Endothelial cell of umbilical vein (primary cell): Measurements from ENCODE around the gene PLCG2. TPM values are rescaled to one million over a fixed set of nuclear protein-coding genes. Genes with fewer than 3 reads are reported as not detected.

Experiments used
- BruUV-seq: library from RNA; stranded (reverse); fragments of 400-500 nt; replicated peaks from 2 replicates; lab custom pipeline; 2021; lab: Mats Ljungman, UMichigan
- CTCF ChIA-PET: fragments of 300-600, 350-600 bp; sonication (Branson Sonifier 250); formaldehyde crosslinking; loops from one replicate; lab custom pipeline; 2021; ENCODE audit warnings: antibody characterized with exemption, inconsistent platforms; lab: Charles Lee
- POLR2A ChIA-PET: fragments of 300-600, 350-600 bp; sonication (Branson Sonifier 250); formaldehyde crosslinking; loops from one replicate; lab custom pipeline; 2021; ENCODE audit warnings: antibody characterized with exemption, inconsistent platforms; lab: Charles Lee
- DNase-seq: peaks from one replicate; pipeline ENCODE4 v3.0.0-alpha.2; 2011; ENCODE audit warnings: low read depth, low spot score
- FAIRE-seq: peaks from 2 replicates; lab custom pipeline; 2011; peaks lifted over from hg19 to GRCh38; lab: Jason Lieb, UNC
- H2AFZ ChIP-seq: 2 replicates; pipeline ENCODE4 v1.6.0; 2012; ENCODE audit warnings: low read depth, low read length, control low read depth, inconsistent platforms
- H3K27ac ChIP-seq: 2 replicates; pipeline ENCODE4 v1.5.1; 2011; ENCODE audit warnings: low read depth, mild to moderate bottlenecking, control low read depth, low read length, moderate library complexity; ENCODE audit not compliant: insufficient read depth
- H3K27me3 ChIP-seq, 2 experiments: 2 replicates each; pipeline versions ENCODE4 v1.6.0 to v1.6.1; 2011; ENCODE audit warnings: low read length in 2 of 2, mixed read lengths in 1 of 2; ENCODE audit not compliant: control insufficient read depth in 2 of 2, insufficient read depth in 2 of 2
- H3K36me3 ChIP-seq, 2 experiments: 2 replicates in 1 of 2; 3 replicates in 1 of 2; pipeline ENCODE4 v1.5.1; 2011; ENCODE audit warnings: low read length in 2 of 2, mild to moderate bottlenecking in 1 of 2, moderate library complexity in 1 of 2; ENCODE audit not compliant: control insufficient read depth in 2 of 2, insufficient read depth in 2 of 2; ENCODE audit errors: extremely low read depth in 1 of 2
- H3K4me1 ChIP-seq: 3 replicates; pipeline ENCODE4 v1.5.1; 2011; ENCODE audit warnings: mild to moderate bottlenecking, low read length; ENCODE audit not compliant: control insufficient read depth, insufficient read depth; ENCODE audit errors: extremely low read depth
- H3K4me2 ChIP-seq: 2 replicates; pipeline ENCODE4 v1.6.1; 2011; ENCODE audit warnings: low read length, control low read depth, mixed read lengths; ENCODE audit not compliant: insufficient read depth
- H3K4me3 ChIP-seq, 3 experiments: fragments of 200-600 bp in 1 of 3; sonication (generic), shearing (Covaris generic) in 1 of 3; replicated peaks in 1 of 3; 2 replicates each; pipeline ENCODE4 v1.5.1; 2011 to 2016; ENCODE audit warnings: control low read depth in 3 of 3, low read length in 3 of 3, mild to moderate bottlenecking in 2 of 3, inconsistent platforms in 1 of 3, low read depth in 1 of 3, moderate library complexity in 1 of 3; ENCODE audit not compliant: insufficient read depth in 1 of 3
- H3K79me2 ChIP-seq: 2 replicates; pipeline ENCODE4 v1.6.0; 2012; ENCODE audit warnings: low read length, inconsistent platforms; ENCODE audit not compliant: control insufficient read depth, insufficient read depth
- H3K9ac ChIP-seq: replicated peaks from 2 replicates; pipeline ENCODE3; 2011; ENCODE audit warnings: low read length, control low read depth; ENCODE audit not compliant: insufficient read depth; ENCODE audit errors: extremely low read depth
- H3K9me1 ChIP-seq: replicated peaks from 3 replicates; pipeline ENCODE4 v1.6.0; 2011; ENCODE audit warnings: mild to moderate bottlenecking, low read length; ENCODE audit not compliant: control insufficient read depth, insufficient read depth; ENCODE audit errors: extremely low read depth
- H3K9me3 ChIP-seq: replicated peaks from 2 replicates; pipeline ENCODE4 v1.5.1; 2012; ENCODE audit warnings: low read length, inconsistent platforms; ENCODE audit not compliant: control insufficient read depth, insufficient read depth
- H4K20me1 ChIP-seq: replicated peaks from 2 replicates; pipeline ENCODE3; 2011; ENCODE audit warnings: mild to moderate bottlenecking, low read length; ENCODE audit not compliant: control insufficient read depth, insufficient read depth; ENCODE audit errors: extremely low read depth
- EZH2 ChIP-seq: IDR thresholded peaks from 2 replicates; pipeline ENCODE4 v1.6.1; 2012; ENCODE audit warnings: borderline replicate concordance, low read depth, mild to moderate bottlenecking, moderate library complexity, low read length, inconsistent platforms; ENCODE audit not compliant: severe bottlenecking
- FOS ChIP-seq: IDR thresholded peaks from 2 replicates; pipeline ENCODE4 v1.6.1; 2011; ENCODE audit warnings: mild to moderate bottlenecking, low read length, moderate library complexity, borderline replicate concordance; ENCODE audit not compliant: insufficient read depth
- GATA2 ChIP-seq: IDR thresholded peaks from 2 replicates; pipeline ENCODE4 v1.7.0; 2011; ENCODE audit warnings: low read depth, mild to moderate bottlenecking, moderate library complexity, mixed read lengths, low read length; ENCODE audit not compliant: insufficient read length, insufficient read depth
- JUN ChIP-seq: IDR thresholded peaks from 2 replicates; pipeline ENCODE4 v1.6.1; 2011; ENCODE audit warnings: borderline replicate concordance, low read depth; ENCODE audit not compliant: insufficient read length, insufficient read depth
- MYC ChIP-seq: IDR thresholded peaks from one replicate; pipeline ENCODE4 v1.6.1; 2011; ENCODE audit warnings: mild to moderate bottlenecking, low read depth, low read length
- POLR2A ChIP-seq: IDR thresholded peaks from 2 replicates; pipeline ENCODE4 v1.6.1; 2012; ENCODE audit warnings: low read depth, mild to moderate bottlenecking, control low read depth, low read length
- POLR2AphosphoS5 ChIP-seq: IDR thresholded peaks from 2 replicates; pipeline ENCODE4 v1.6.1; 2012; ENCODE audit warnings: low read depth, mild to moderate bottlenecking, control low read depth, low read length, moderate library complexity; ENCODE audit not compliant: insufficient read depth
- dilution Hi-C: fragments of 300-500 bp; cut with MboI; formaldehyde crosslinking; loops from one replicate; pipeline ENCODE4 v1.15.0; 2019; ENCODE audit warnings: low sequenced_read_pairs; ENCODE audit not compliant: extremely low pct_ligation_motif_present
- intact Hi-C: fragments of 100-400 bp; cut with micrococcal nuclease; formaldehyde crosslinking; loops from one replicate; pipeline ENCODE4 v1.10.0; 2022
- polyA plus RNA-seq, 4 experiments: library from polyadenylated mRNA; depleted of rRNA in 3 of 4; stranded (reverse) in 3 of 4; unstranded in 1 of 4; fragments of >200 nt; gene quantifications; 2 replicates each; pipeline versions ENCODE4 v1.2.1 to v1.2.3, GENCODE V29; 2011 to 2012; ENCODE audit warnings: missing spikeins in 1 of 4
- total RNA-seq: library from RNA; stranded (reverse); gene quantifications from 2 replicates; pipeline ENCODE4 v1.2.3, GENCODE V29; 2021
- TF ChIP-seq, protein P1 (sequence below): IDR thresholded peaks from 2 replicates; pipeline ENCODE4 v1.6.1; 2011; ENCODE audit not compliant: insufficient read depth, insufficient read length
- TF ChIP-seq, protein P2 (sequence below), 2 donors: IDR thresholded peaks; 1 replicate in 1 of 2; 2 replicates in 1 of 2; pipeline ENCODE4 v1.5.1; 2011; ENCODE audit warnings: low read length in 2 of 2, mild to moderate bottlenecking in 2 of 2, moderate library complexity in 2 of 2, control low read depth in 1 of 2, inconsistent platforms in 1 of 2, low read depth in 1 of 2; ENCODE audit not compliant: insufficient read depth in 1 of 2; ENCODE audit errors: extremely low read depth in 1 of 2

The PLCG2 gene
- total and polyA plus RNA-seq, 2 donors (not counting 3 experiments of a cell fraction or from before 2014, with no cell fraction given) = 10.8 to 13.6 TPM

DNA sequence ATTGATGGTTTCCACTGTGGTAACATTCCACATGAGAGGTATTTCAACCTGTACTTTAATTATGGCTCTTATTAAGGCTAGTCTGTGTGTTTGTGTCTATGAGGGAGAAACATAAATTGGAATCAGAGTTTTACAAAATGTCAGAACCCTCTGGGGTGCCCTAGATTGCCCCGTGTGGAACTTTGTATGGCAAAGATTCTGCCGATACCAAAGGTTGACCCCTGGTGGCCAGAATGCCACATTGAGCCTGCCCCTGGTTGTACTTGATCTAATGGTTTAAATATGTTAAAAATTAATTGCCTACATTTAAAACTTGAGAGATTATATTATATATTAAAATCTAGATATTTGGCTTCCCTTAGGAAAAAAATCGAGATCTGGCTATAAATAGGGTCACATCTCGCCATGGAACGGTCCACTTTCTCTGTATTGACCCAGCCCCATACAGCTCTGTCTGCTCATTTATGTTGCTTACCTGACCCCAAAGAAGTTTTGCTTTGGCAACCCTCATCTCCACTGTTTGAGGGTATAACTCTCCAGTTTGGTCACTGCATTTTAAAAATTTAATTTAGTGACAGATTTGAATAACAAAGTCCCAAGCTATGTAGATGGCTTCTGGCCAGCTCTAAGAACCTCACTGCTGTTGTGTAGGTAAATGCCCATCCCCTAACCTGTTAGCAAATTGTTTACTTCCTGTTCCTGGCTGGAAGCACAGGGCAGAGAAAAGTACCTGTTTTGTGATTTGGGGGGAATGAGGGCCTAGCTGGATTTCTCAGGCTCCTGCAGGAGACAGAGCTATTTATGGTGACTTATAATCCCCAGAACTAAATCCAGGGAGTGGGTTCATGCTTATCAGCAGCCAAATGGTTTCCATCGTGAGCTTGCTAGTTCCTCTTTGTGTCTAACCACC lies 95.0 kb downstream of the PLCG2 start:
- no peaks in the 10 kb centered on the region for H3K9me1 ChIP-seq
- no peak overlapping the region for H3K4me2 ChIP-seq
- dilution Hi-C loops (no loop called here), intact Hi-C loops (loop anchor here (1.0 to 10.0 kb wide), 6 partner anchors 57 to 507 kb away; partner anchors contain the start of gene PLCG2)
- no peaks in the 10 kb centered on the region for H4K20me1 ChIP-seq
- H3K4me3 ChIP-seq = no peak overlapping the region
- no peak for FAIRE-seq
- no peaks in the 10 kb centered on the region for H3K27me3 ChIP-seq
- no peak overlapping the region for H2AFZ ChIP-seq
- DNase-seq = peak; percentile 63
- peaks cover 11% of the 10 kb centered on the region for H3K4me1 ChIP-seq
- H3K9me3 ChIP-seq = no peaks in the 10 kb centered on the region
- no TSS peak for BruUV-seq
- no peak overlapping the region for H3K9ac ChIP-seq
- CTCF ChIA-PET = interaction anchor here (0.7 to 3.1 kb wide), 33 partner anchors 9 to 838 kb away, joined by 3 to 46 read pairs (median 5); partner anchors contain the start of genes ATMIN and PLCG2
- no peak overlapping the region for H3K27ac ChIP-seq
- no peaks in the 10 kb centered on the region for H3K36me3 ChIP-seq
- POLR2A ChIA-PET = no interaction called here
- H3K79me2 ChIP-seq = no peaks in the 10 kb centered on the region
- no peak for TF ChIP-seq JUN
- no peak for TF ChIP-seq POLR2AphosphoS5
- TF ChIP-seq, protein P1, sequence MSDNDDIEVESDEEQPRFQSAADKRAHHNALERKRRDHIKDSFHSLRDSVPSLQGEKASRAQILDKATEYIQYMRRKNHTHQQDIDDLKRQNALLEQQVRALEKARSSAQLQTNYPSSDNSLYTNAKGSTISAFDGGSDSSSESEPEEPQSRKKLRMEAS = no peak
- no peak for TF ChIP-seq POLR2A
- TF ChIP-seq, protein P2, sequence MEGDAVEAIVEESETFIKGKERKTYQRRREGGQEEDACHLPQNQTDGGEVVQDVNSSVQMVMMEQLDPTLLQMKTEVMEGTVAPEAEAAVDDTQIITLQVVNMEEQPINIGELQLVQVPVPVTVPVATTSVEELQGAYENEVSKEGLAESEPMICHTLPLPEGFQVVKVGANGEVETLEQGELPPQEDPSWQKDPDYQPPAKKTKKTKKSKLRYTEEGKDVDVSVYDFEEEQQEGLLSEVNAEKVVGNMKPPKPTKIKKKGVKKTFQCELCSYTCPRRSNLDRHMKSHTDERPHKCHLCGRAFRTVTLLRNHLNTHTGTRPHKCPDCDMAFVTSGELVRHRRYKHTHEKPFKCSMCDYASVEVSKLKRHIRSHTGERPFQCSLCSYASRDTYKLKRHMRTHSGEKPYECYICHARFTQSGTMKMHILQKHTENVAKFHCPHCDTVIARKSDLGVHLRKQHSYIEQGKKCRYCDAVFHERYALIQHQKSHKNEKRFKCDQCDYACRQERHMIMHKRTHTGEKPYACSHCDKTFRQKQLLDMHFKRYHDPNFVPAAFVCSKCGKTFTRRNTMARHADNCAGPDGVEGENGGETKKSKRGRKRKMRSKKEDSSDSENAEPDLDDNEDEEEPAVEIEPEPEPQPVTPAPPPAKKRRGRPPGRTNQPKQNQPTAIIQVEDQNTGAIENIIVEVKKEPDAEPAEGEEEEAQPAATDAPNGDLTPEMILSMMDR (IDR thresholded peaks at IDR 0.05; ENCODE audit: extremely low read depth in 1 of 2, insufficient read depth in 1 of 2, low read depth in 1 of 2, low read length in 2 of 2) = peak; percentile 76 to 81
- no peak for TF ChIP-seq EZH2
- no peak for TF ChIP-seq MYC
- TF ChIP-seq FOS = no peak
- peak; percentile 24 for TF ChIP-seq GATA2
